Activated CD8-positive, alpha-beta T cell treated with anti-CD3 and anti-CD28 coated beads, Interleukin-2, amount 10 ng/mL, durations not matched to agents 7 days and 5 days (primary cell): ENCODE results near the gene ERH. TPM values are rescaled to one million over a fixed set of nuclear protein-coding genes. Genes with fewer than 3 reads are reported as not detected.
"Not testable (repeated sequence)": the region's sequence is repeated elsewhere in the genome, so short reads cannot be mapped to it uniquely, and the experiment has no call there.

Experiments used
- ATAC-seq: fragments of 150-1000 bp; cut with Tn5 transposase; one replicate; pipeline ENCODE4 v1.10.0; 2021; ENCODE audit warnings: moderate library complexity
- CTCF ChIA-PET: fragments of 350-600 bp; sonication (Branson Sonifier 250); formaldehyde crosslinking; loops from one replicate; lab custom pipeline; 2021; ENCODE audit warnings: antibody characterized with exemption; lab: Charles Lee
- POLR2A ChIA-PET: fragments of 350-600 bp; sonication (Branson Sonifier 250); formaldehyde crosslinking; loops from one replicate; lab custom pipeline; 2021; ENCODE audit warnings: antibody characterized with exemption; lab: Charles Lee
- DNase-seq: peaks from one replicate; pipeline ENCODE4 v3.0.0-alpha.2; 2020
- H3K27ac Mint-ChIP-seq: one replicate; pipeline ENCODE4 v1.8.0; 2021; ENCODE audit warnings: mild to moderate bottlenecking, mixed read lengths
- H3K27me3 Mint-ChIP-seq: one replicate; pipeline ENCODE4 v1.8.0; 2021; ENCODE audit warnings: low read depth, mixed read lengths
- H3K36me3 Mint-ChIP-seq: one replicate; pipeline ENCODE4 v1.8.0; 2021; ENCODE audit warnings: low read depth, mixed read lengths
- H3K4me1 Mint-ChIP-seq: one replicate; pipeline ENCODE4 v1.8.0; 2021; ENCODE audit warnings: low read depth, mixed read lengths
- H3K4me3 Mint-ChIP-seq: one replicate; pipeline ENCODE4 v1.8.0; 2021; ENCODE audit warnings: mild to moderate bottlenecking, mixed read lengths
- H3K9me3 Mint-ChIP-seq: one replicate; pipeline ENCODE4 v1.8.0; 2022; ENCODE audit warnings: mixed read lengths; ENCODE audit not compliant: insufficient read depth
- total RNA-seq, 2 experiments: library from RNA; stranded (reverse); gene quantifications; one replicate each; pipeline ENCODE4 v1.2.3, GENCODE V29; 2021

Gene ERH
- total RNA-seq, 2 experiments from 2014 or later = 290 to 318 TPM

DNA sequence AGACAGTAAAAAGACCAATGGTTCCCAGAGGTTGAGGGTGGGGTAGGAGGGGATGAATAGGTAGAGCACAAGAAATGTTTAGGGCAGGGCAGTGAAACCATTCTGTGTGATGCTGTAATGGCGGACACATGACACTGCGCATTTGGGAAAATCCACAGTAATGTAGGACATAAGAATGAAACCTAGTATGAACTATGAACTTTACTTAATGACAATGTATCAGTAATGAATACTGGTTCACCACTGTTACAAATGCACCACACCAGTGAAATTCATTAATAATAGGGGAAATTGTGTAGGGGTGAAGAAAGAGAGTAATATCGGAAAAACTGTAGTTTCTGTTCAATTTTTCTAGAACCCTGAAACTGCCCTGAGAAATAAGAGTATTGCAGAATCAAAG, 5.6 kb downstream of the ERH start:
- ATAC-seq (no peak), DNase-seq (no peak)
- Mint-ChIP-seq H3K4me3 (no peak overlapping the region), H3K4me1 (peaks cover 68% of the 10 kb centered on the region), H3K9me3 (no peaks in the 10 kb centered on the region), H3K27ac (peak overlapping the region; percentile 25), H3K36me3 (peaks cover 83% of the 10 kb centered on the region), H3K27me3 (no peaks in the 10 kb centered on the region)
- CTCF ChIA-PET = no interaction called here
- POLR2A ChIA-PET = no interaction called here

GRCh38 chr14:69391400-69391799, 6.7 kb downstream of the ERH start:
- Mint-ChIP-seq H3K4me1 (peaks cover 62% of the 10 kb centered on the region), H3K36me3 (peaks cover 84% of the 10 kb centered on the region)
- H3K9me3 Mint-ChIP-seq, ATAC-seq, H3K27me3 Mint-ChIP-seq, H3K4me3 Mint-ChIP-seq, DNase-seq, H3K27ac Mint-ChIP-seq, CTCF ChIA-PET: not testable (repeated sequence)
- POLR2A ChIA-PET = interaction anchor here (0.6 kb wide), 1 partner anchor 1219 kb away, joined by 3 read pairs; no protein-coding TSS in a partner anchor

GRCh38 chr14:69387311-69387710, 10.8 kb downstream of the ERH start:
- Mint-ChIP-seq H3K9me3 (no peaks in the 10 kb centered on the region), H3K4me3 (no peak overlapping the region), H3K27ac (no peak overlapping the region), H3K4me1 (peaks cover 30% of the 10 kb centered on the region), H3K27me3 (no peaks in the 10 kb centered on the region), H3K36me3 (peaks cover 75% of the 10 kb centered on the region)
- ChIA-PET CTCF (interaction anchor here (0.8 kb wide), 1 partner anchor 10 kb away, joined by 3 read pairs; the partner anchor contains the start of gene ERH), POLR2A (interaction anchor here (2.2 kb wide), 1 partner anchor 10 kb away, joined by 12 read pairs; the partner anchor contains the start of genes ERH and SLC39A9)
- DNase-seq (no peak), ATAC-seq (no peak)

DNA sequence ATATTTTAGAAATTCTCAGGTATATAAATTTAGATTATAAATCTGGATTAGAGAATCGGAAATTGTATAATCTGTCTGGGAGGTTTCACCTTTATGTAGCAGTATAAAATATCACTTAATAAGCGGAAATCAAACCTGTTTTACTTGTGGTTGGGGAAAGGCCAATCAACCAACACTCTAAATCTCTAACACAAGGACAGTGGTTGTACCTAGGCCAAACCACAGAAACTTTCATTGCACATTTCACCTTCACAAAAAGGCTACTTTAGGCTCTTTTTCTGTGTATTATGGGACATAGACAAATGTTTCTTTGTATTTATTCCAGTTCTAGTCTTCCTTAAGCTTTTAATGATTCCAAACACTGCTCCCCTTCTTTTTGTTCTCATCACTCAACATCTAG, 19.8 kb downstream of the ERH start:
- no peaks in the 10 kb centered on the region for H3K4me1 Mint-ChIP-seq
- H3K27ac Mint-ChIP-seq = no peak overlapping the region
- DNase-seq (no peak), ATAC-seq (no peak)
- H3K27me3 Mint-ChIP-seq = no peaks in the 10 kb centered on the region
- peaks cover 50% of the 10 kb centered on the region for H3K36me3 Mint-ChIP-seq
- H3K9me3 Mint-ChIP-seq = no peaks in the 10 kb centered on the region
- CTCF ChIA-PET = no interaction called here
- POLR2A ChIA-PET = no interaction called here
- H3K4me3 Mint-ChIP-seq = no peak overlapping the region

DNA sequence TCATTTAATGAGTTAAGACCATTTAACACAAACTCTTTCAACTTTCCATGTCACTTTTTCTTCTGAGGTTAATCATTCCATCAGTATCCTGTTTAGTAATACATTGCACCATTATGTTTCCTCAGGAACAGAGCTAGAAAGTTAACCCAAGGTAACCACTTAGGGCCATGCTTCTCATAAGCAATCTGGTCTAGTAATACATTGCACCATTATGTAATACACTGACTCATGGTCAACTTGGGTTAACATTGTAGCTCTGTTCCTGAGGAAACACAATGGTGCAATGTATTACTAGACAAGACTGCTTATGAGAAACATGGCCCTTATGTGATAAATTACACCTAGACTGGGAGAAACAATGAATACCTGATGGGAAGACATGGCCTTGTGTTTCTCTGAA, 21.7 kb downstream of the ERH start:
- no peaks in the 10 kb centered on the region for H3K4me1 Mint-ChIP-seq
- H3K27me3 Mint-ChIP-seq = no peaks in the 10 kb centered on the region
- no peak for DNase-seq
- H3K36me3 Mint-ChIP-seq = peaks cover 46% of the 10 kb centered on the region
- no peak for ATAC-seq
- no peaks in the 10 kb centered on the region for H3K9me3 Mint-ChIP-seq
- H3K4me3 Mint-ChIP-seq = no peak overlapping the region
- no peak overlapping the region for H3K27ac Mint-ChIP-seq
- CTCF ChIA-PET = no interaction called here
- POLR2A ChIA-PET = interaction anchor here (1.2 kb wide), 2 partner anchors 12 to 21 kb away, joined by 3 to 6 read pairs; partner anchors contain the start of genes ERH and SLC39A9

- ChIA-PET CTCF (interaction anchor here (0.9 kb wide), 1 partner anchor 133 kb away, joined by 3 read pairs; no protein-coding TSS in a partner anchor), POLR2A (interaction anchor here (1.2 kb wide), 1 partner anchor 11 kb away, joined by 3 read pairs; no protein-coding TSS in a partner anchor)
- no peak for ATAC-seq
- no peaks in the 10 kb centered on the region for H3K9me3 Mint-ChIP-seq
- H3K27me3 Mint-ChIP-seq = no peaks in the 10 kb centered on the region
- no peaks in the 10 kb centered on the region for H3K4me1 Mint-ChIP-seq
- no peak overlapping the region for H3K27ac Mint-ChIP-seq
- no peak for DNase-seq
- no peak overlapping the region for H3K4me3 Mint-ChIP-seq
- H3K36me3 Mint-ChIP-seq = peaks cover 42% of the 10 kb centered on the region
Observed at GRCh38 chr14:69375722-69376121, 22.4 kb downstream of the ERH start.

- H3K27me3 Mint-ChIP-seq = no peaks in the 10 kb centered on the region
Observed at GRCh38 chr14:69375182-69375581, 22.9 kb downstream of the ERH start.

DNA sequence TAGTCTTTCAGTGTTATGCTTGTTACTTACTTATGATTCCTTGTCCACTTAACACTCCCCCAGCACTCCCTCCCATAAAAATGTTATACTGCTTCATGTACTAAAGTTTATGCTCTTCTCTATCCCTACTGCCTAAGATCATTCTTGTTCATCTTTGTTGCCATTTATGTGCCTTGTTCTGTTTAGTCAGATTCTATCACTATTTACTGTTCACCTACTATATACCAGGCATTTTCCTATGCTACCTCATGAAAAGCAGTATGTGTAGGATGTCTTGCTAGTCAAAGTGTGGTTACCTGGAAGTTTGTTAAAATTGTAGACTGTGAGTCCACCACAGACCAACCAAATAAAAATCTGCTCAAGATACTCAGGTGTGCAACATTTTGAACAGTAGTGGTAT, 23.9 kb downstream of the ERH start:
- POLR2A ChIA-PET = interaction anchor here (1.1 kb wide), 1 partner anchor 21 kb away, joined by 3 read pairs; no protein-coding TSS in a partner anchor

More at GRCh38 chr14:69375182-69375581, 22.9 kb downstream of the ERH start:
- Mint-ChIP-seq H3K4me3 (no peak overlapping the region), H3K36me3 (peaks cover 37% of the 10 kb centered on the region), H3K4me1 (no peaks in the 10 kb centered on the region), H3K27ac (no peak overlapping the region), H3K9me3 (no peaks in the 10 kb centered on the region)
- ChIA-PET POLR2A (no interaction called here), CTCF (interaction anchor here (0.9 kb wide), 1 partner anchor 132 kb away, joined by 3 read pairs; no protein-coding TSS in a partner anchor)
- no peak for DNase-seq
- no peak for ATAC-seq

DNA sequence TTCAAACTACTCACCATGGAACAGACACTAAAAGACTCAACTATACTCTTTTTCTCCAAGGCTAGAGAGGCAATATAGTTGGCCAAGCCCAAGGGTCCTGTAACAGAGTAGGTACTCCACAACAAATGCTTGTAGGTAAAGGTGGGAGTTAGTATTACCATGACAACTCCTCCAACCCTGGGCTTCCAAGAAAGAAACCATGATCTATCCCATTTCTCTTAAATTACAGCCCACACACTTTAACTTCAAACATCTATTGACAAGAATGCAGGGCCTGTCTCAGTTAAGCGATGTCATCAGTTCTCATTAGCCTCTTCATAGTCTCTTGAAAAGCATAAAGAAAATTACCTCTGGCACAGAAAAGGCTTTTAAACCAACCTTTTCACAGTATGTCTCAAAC, 25.0 kb downstream of the ERH start:
- no peak overlapping the region for H3K27ac Mint-ChIP-seq
- no peak overlapping the region for H3K4me3 Mint-ChIP-seq
- CTCF ChIA-PET = interaction anchor here (1.7 kb wide), 1 partner anchor 19 kb away, joined by 4 read pairs; no protein-coding TSS in a partner anchor
- ATAC-seq (no peak), DNase-seq (no peak)
- H3K9me3 Mint-ChIP-seq = no peaks in the 10 kb centered on the region
- POLR2A ChIA-PET = no interaction called here
- H3K36me3 Mint-ChIP-seq = peaks cover 23% of the 10 kb centered on the region
- no peaks in the 10 kb centered on the region for H3K27me3 Mint-ChIP-seq
- no peaks in the 10 kb centered on the region for H3K4me1 Mint-ChIP-seq

More for the DNA sequence above, 23.9 kb downstream of the ERH start:
- H3K36me3 Mint-ChIP-seq = peaks cover 27% of the 10 kb centered on the region
- H3K27me3 Mint-ChIP-seq = no peaks in the 10 kb centered on the region
- H3K27ac Mint-ChIP-seq = no peak overlapping the region
- DNase-seq (no peak), ATAC-seq (no peak)
- CTCF ChIA-PET = interaction anchor here (1.7 kb wide), 1 partner anchor 20 kb away, joined by 4 read pairs; no protein-coding TSS in a partner anchor
- H3K9me3 Mint-ChIP-seq = no peaks in the 10 kb centered on the region
- no peak overlapping the region for H3K4me3 Mint-ChIP-seq
- no peaks in the 10 kb centered on the region for H3K4me1 Mint-ChIP-seq

DNA sequence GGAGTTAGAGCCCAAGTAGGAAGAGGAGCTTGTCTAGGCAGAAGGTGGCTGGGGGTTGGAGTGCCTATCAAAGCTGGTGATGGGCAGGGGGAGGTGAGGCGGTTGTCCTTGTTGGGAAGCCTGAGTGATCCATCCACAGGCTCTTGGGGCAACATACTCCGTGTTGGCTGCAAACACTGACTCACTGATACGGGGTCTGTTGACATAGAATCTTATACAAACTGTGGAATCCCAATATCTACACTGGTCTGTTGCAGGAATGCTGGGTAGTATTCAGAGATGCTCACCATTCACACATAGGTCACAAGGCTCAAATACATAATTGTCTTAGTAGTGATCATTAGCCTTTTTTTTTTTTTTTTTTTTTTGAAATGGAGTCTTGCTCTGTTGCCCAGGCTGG, 26.0 kb downstream of the ERH start:
- Mint-ChIP-seq H3K27me3 (no peaks in the 10 kb centered on the region), H3K27ac (no peak overlapping the region), H3K4me3 (no peak overlapping the region), H3K4me1 (no peaks in the 10 kb centered on the region), H3K9me3 (no peaks in the 10 kb centered on the region), H3K36me3 (peaks cover 20% of the 10 kb centered on the region)
- ATAC-seq (no peak), DNase-seq (no peak)
- POLR2A ChIA-PET = interaction anchor here (0.5 kb wide), 1 partner anchor 1239 kb away, joined by 4 read pairs; no protein-coding TSS in a partner anchor
- CTCF ChIA-PET = no interaction called here

DNA sequence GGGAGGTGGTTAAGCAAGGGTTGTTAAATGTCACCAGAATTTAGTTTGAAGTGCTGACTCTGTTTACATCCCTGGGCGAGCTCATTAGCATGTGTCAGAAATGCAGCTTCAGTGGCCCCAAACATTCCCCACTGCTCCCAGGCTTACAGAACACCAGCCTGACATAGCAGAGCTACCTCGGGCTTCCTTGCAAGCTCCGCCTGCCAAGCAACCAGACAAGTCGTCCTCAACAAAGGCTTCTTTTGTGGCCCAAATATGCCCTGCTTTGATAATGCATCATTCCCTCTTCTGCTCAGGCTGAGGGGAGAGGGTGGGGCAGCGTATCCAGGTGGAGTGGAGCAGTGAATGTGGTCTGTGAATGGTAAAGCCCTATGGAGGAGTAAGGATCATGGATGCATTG, 28.0 kb downstream of the ERH start:
- ChIA-PET CTCF (interaction anchor here (1.3 kb wide), 1 partner anchor 10 kb away, joined by 3 read pairs; no protein-coding TSS in a partner anchor), POLR2A (no interaction called here)
- ATAC-seq = no peak
- Mint-ChIP-seq H3K27me3 (no peaks in the 10 kb centered on the region), H3K9me3 (no peaks in the 10 kb centered on the region), H3K36me3 (peaks cover 3% of the 10 kb centered on the region), H3K27ac (no peak overlapping the region), H3K4me3 (no peak overlapping the region), H3K4me1 (no peaks in the 10 kb centered on the region)
- no peak for DNase-seq

DNA sequence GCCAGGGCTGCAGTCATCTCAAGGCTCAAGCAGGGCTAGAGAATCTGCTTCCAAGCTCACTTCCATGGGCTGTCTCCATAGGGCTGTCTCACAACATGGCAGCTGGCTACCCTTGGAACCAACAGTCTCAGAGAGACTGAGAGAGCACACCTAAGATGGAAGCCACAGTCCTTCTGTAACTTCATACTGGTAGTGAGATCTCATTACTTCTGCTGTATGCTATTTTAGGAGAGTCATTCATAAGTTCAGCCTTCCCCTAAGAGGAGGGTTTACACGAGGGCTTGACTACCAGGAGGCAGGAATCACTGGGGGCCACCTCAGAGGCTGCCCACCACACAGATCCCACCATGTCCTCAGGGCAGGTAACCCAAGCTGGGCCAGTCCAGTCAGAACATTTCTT, 29.7 kb downstream of the ERH start:
- no peaks in the 10 kb centered on the region for H3K27me3 Mint-ChIP-seq
- POLR2A ChIA-PET = interaction anchor here (1.2 to 2.3 kb wide), 2 partner anchors 14 to 30 kb away, joined by 3 to 9 read pairs; partner anchors contain the start of genes ERH and SLC39A9
- no peaks in the 10 kb centered on the region for H3K4me1 Mint-ChIP-seq
- peaks cover 3% of the 10 kb centered on the region for H3K36me3 Mint-ChIP-seq
- H3K9me3 Mint-ChIP-seq = no peaks in the 10 kb centered on the region
- CTCF ChIA-PET = interaction anchor here (0.6 kb wide), 1 partner anchor 11 kb away, joined by 5 read pairs; no protein-coding TSS in a partner anchor
- no peak overlapping the region for H3K27ac Mint-ChIP-seq
- no peak overlapping the region for H3K4me3 Mint-ChIP-seq
- DNase-seq = no peak
- ATAC-seq = no peak
